ENCODE results near the gene EIF3K. TPM values are rescaled to one million over a fixed set of nuclear protein-coding genes. Genes with fewer than 3 reads are reported as not detected.

The EIF3K gene
- total and polyA plus RNA-seq, 11 donors: 447 to 1,239 (median 622) TPM

DNA sequence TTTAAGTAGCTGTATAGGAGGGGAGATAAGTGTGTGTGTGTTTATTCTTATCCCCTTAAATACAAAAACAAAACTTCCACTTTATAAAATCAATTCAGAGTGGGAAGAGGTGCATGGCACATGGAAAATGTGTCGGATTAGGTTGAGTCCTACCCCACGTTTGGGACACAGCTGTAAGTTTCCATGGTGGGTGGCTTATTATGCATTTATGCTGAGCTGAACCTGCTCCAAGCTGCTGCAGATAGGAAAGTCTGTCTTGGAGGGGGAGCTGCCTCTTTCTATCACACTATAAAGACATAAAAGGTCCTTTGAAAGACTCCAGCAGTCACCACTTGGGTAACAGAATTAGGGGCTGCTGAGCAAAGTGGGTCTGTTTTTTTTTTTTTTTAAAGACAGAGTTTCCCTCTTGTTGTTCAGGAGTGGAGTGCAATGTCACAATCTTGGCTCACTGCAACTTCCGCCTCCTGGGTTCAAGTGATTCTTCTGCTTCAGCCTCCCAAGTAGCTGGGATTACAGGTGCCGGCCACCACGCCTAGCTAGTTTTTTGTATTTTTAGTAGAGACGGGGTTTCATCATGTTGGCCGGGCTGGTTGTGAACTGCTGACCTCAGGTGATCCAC, 43.7 kb downstream of the EIF3K start:
- intact Hi-C loops (cut with DNase I): no loop called here
- H3K36me3 ChIP-seq: peaks cover 0 to 9% (median 0%) of the 10 kb centered on the region in 9 donors
- peak overlapping the region in 6 of 12 donors; percentile 14 to 24 (median 20) for H3K4me3 ChIP-seq
- 52 to 62% (median 54%) methylated on average over 7 of the region's 7 CpGs for WGBS, 4 donors
- no peaks in the 10 kb centered on the region for H3K9me3 ChIP-seq
- H3K27ac ChIP-seq: peak overlapping the region; percentile 88 to 99 (median 96)
- no peak for TF ChIP-seq POLR2A (IDR thresholded peaks at IDR 0.05)
- TF ChIP-seq, protein P1, sequence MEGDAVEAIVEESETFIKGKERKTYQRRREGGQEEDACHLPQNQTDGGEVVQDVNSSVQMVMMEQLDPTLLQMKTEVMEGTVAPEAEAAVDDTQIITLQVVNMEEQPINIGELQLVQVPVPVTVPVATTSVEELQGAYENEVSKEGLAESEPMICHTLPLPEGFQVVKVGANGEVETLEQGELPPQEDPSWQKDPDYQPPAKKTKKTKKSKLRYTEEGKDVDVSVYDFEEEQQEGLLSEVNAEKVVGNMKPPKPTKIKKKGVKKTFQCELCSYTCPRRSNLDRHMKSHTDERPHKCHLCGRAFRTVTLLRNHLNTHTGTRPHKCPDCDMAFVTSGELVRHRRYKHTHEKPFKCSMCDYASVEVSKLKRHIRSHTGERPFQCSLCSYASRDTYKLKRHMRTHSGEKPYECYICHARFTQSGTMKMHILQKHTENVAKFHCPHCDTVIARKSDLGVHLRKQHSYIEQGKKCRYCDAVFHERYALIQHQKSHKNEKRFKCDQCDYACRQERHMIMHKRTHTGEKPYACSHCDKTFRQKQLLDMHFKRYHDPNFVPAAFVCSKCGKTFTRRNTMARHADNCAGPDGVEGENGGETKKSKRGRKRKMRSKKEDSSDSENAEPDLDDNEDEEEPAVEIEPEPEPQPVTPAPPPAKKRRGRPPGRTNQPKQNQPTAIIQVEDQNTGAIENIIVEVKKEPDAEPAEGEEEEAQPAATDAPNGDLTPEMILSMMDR (IDR thresholded peaks at IDR 0.05): no peak
- H3K4me1 ChIP-seq: peaks cover 67 to 100% (median 99%) of the 10 kb centered on the region in 12 donors
- ATAC-seq: no peak
- no peaks in the 10 kb centered on the region for H3K27me3 ChIP-seq
- no peak for DNase-seq

- no peak for ATAC-seq
Observed at GRCh38 chr19:38663156-38663651, 44.2 kb downstream of the EIF3K start.

DNA sequence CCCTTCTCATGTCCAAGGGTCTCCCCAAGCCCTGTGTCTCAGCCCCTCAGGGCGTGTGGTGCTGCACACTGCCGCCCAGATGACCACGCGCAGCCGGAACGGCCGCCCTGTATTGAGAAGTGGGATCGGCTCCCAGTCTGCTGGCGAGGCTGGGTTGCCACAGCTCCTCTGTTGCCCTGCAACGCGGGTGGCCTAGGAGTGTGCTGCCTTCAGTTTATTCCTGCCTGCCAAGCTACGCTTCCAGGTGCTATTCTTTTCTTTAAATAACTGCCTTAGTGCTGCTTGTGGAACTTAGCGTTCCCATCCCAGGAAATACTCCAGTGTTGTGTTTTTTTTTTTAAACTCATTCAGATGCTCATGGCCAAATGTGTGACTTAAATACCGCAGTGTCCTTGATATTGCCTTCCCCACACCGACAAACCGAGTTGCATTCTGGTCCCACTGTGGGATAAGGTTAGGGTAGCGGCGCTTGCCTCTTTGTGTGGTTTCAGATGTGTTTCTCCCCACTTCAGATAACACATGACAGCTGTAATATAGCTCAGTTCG, 45.0 kb downstream of the EIF3K start:
- H3K4me3 ChIP-seq: peak overlapping the region in 9 of 12 donors; percentile 5 to 26 (median 19)
- 10 to 21% (median 15%) methylated on average over 8 to 19 of the region's 19 CpGs for WGBS, 4 donors

More at GRCh38 chr19:38663156-38663651, 44.2 kb downstream of the EIF3K start:
- DNase-seq: no peak
- no peaks in the 10 kb centered on the region for H3K9me3 ChIP-seq
- no peaks in the 10 kb centered on the region for H3K27me3 ChIP-seq
- H3K4me1 ChIP-seq: peaks cover 64 to 100% (median 99%) of the 10 kb centered on the region in 12 donors
- intact Hi-C loops (cut with DNase I): no loop called here
- WGBS, 4 donors: 49 to 56% (median 54%) methylated on average over 14 to 22 of the region's 22 CpGs
- peaks cover 0 to 13% (median 0%) of the 10 kb centered on the region in 9 donors for H3K36me3 ChIP-seq
- H3K4me3 ChIP-seq: peak overlapping the region in 7 of 12 donors; percentile 14 to 24 (median 19)
- peak overlapping the region; percentile 88 to 99 (median 96) for H3K27ac ChIP-seq
- no peak for TF ChIP-seq POLR2A (IDR thresholded peaks at IDR 0.05)

DNA sequence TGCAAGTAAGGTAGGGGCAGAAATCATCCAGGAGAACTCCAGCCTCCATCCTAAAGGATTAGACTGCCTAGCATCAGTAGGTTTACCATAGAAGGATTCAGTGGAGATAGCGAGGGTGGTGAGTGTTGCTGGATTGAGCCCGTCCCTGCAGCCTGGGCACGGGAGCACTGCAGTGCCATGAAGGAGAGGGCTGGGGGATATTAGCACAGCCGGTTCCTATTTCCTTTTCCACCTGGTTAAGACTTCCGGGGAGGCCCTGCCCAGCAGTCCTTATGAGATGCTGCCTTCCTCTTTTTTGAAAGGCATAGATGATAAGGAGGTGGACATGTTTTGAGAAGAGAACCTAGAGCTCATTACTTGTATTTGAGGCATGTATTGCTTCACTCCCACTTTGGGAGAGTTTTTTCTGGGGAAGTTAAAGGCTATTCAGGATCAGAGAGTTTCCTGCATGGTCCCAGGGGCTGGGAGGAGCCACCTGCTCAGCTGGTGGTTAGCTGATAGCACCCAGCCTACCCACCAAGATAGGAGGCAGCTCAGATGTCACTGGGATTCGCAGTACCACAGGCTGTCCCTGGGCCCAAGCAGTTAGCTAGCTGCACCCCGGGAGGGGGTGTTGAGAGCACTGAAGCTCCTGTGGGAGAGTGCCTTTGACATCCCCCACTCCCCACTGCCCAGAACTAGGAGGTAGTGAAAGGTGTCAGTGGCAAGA, 45.7 kb downstream of the EIF3K start:
- 11 to 21% (median 13%) methylated on average over 5 to 7 of the region's 7 CpGs for WGBS, 4 donors
- peak overlapping the region; percentile 88 to 99 (median 96) for H3K27ac ChIP-seq
- H3K4me1 ChIP-seq: peaks cover 54 to 100% (median 99%) of the 10 kb centered on the region in 12 donors
- peak in 3 of 5 donors; percentile 40 to 60 (median 48) for DNase-seq
- peaks cover 0 to 19% (median 0%) of the 10 kb centered on the region in 9 donors for H3K36me3 ChIP-seq
- no peaks in the 10 kb centered on the region for H3K9me3 ChIP-seq
- TF ChIP-seq, protein P1 (IDR thresholded peaks at IDR 0.05): no peak
- no peak for TF ChIP-seq POLR2A (IDR thresholded peaks at IDR 0.05)
- intact Hi-C loops (cut with DNase I): loop anchor here in 2 of 10 donors (2.0 to 5.0 kb wide), 2 partner anchors 43 to 54 kb away; no protein-coding TSS in a partner anchor
- H3K4me3 ChIP-seq: peak overlapping the region in 9 of 12 donors; percentile 5 to 26 (median 19)
- no peaks in the 10 kb centered on the region for H3K27me3 ChIP-seq
- ATAC-seq: peak; percentile 15 to 49 (median 32)

More for the DNA sequence above, 45.0 kb downstream of the EIF3K start:
- H3K9me3 ChIP-seq: no peaks in the 10 kb centered on the region
- intact Hi-C loops (cut with DNase I): loop anchor here in 1 of 10 donors (2.0 kb wide), 1 partner anchor 55 kb away; no protein-coding TSS in a partner anchor
- TF ChIP-seq POLR2A (IDR thresholded peaks at IDR 0.05): peak; percentile 54 to 56
- TF ChIP-seq, protein P1 (IDR thresholded peaks at IDR 0.05): no peak
- peaks cover 60 to 100% (median 99%) of the 10 kb centered on the region in 12 donors for H3K4me1 ChIP-seq
- ATAC-seq (peak; percentile 55 to 77 (median 72)), DNase-seq (peak; percentile 56 to 85 (median 80))
- peaks cover 0 to 19% (median 0%) of the 10 kb centered on the region in 9 donors for H3K36me3 ChIP-seq
- H3K27me3 ChIP-seq: no peaks in the 10 kb centered on the region
- H3K27ac ChIP-seq: peak overlapping the region; percentile 88 to 99 (median 96)

Data from heart left ventricle (tissue), 16 donors.